K562 (cell line): ENCODE data around the gene MYO15B. TPM values are rescaled to one million over a fixed set of nuclear protein-coding genes. Genes with fewer than 3 reads are reported as not detected.

Source experiments
- ATAC-seq: fragments of 200-7000 bp; cut with Tn5 transposase; 3 replicates; pipeline ENCODE4 v1.9.1; 2020; ENCODE audit warnings: moderate library complexity
- BruUV-seq: library from RNA; stranded (reverse); fragments of 400-500 nt; replicated peaks from 2 replicates; lab custom pipeline; 2021; lab: Mats Ljungman, UMichigan
- CTCF ChIA-PET: fragments of 300-600 bp; formaldehyde crosslinking; extraction: SDS; loops from one replicate; lab custom pipeline; 2021; ENCODE audit warnings: low intra/inter-chr PET ratio; lab: Yijun Ruan, JAX
- POLR2A ChIA-PET: fragments of 300-600, 350-650 bp; sonication (Branson Sonifier 250); formaldehyde crosslinking; extraction: SDS; loops from one replicate; lab custom pipeline; 2021; ENCODE audit warnings: antibody characterized with exemption, inconsistent platforms; lab: Yijun Ruan, JAX
- DNase-seq, 4 experiments: peaks; one replicate each; pipeline versions ENCODE4 v3.0.0 to v3.0.0-alpha.2; 2011 to 2018; ENCODE audit warnings: low spot score in 3 of 4, mixed read lengths in 3 of 4; ENCODE audit errors: extremely low read depth in 1 of 4
- FAIRE-seq: peaks from 2 replicates; lab custom pipeline; 2011; peaks lifted over from hg19 to GRCh38; lab: Jason Lieb, UNC
- H2AFZ ChIP-seq: 2 replicates; pipeline ENCODE4 v1.6.0; 2011; ENCODE audit warnings: low read depth, low read length, control low read depth, inconsistent platforms
- H3K27ac ChIP-seq: fragments of 200-600 bp; 3 replicates; pipeline ENCODE4 v1.8.0; 2011; ENCODE audit warnings: low read depth, mild to moderate bottlenecking, control low read depth, inconsistent platforms, low read length, moderate library complexity, mixed read lengths; ENCODE audit errors: extremely low read depth
- H3K27me3 ChIP-seq, 2 experiments: fragments of 300-600 bp in 1 of 2; 2 replicates in 1 of 2; 3 replicates in 1 of 2; pipeline versions ENCODE4 v1.6.0 to v1.8.0; 2011; ENCODE audit warnings: inconsistent platforms in 2 of 2, low read length in 2 of 2, mild to moderate bottlenecking in 1 of 2, mixed read lengths in 1 of 2, moderate library complexity in 1 of 2; ENCODE audit not compliant: control insufficient read depth in 2 of 2, insufficient read depth in 2 of 2
- H3K36me3 ChIP-seq: fragments of 300-600 bp; 3 replicates; pipeline ENCODE4 v1.8.0; 2011; ENCODE audit warnings: mild to moderate bottlenecking, low read length, inconsistent platforms; ENCODE audit not compliant: control insufficient read depth, insufficient read depth
- H3K4me1 ChIP-seq, 2 experiments: fragments of 200-600 bp in 1 of 2; replicated peaks in 1 of 2; 2 replicates in 1 of 2; 3 replicates in 1 of 2; pipeline versions ENCODE4 v1.5.1 to v1.8.0; 2011; ENCODE audit warnings: inconsistent platforms in 2 of 2, low read length in 2 of 2, mild to moderate bottlenecking in 1 of 2, mixed read lengths in 1 of 2, moderate library complexity in 1 of 2; ENCODE audit not compliant: control insufficient read depth in 2 of 2, insufficient read depth in 2 of 2
- H3K4me2 ChIP-seq: 2 replicates; pipeline ENCODE4 v1.6.1; 2011; ENCODE audit warnings: low read length, control low read depth, inconsistent platforms, mixed read lengths; ENCODE audit not compliant: insufficient read depth
- H3K4me3 ChIP-seq: fragments of 200-600 bp; sonication (generic), shearing (Covaris generic); 2 replicates; pipeline ENCODE4 v1.5.1; 2016; ENCODE audit warnings: control low read depth, inconsistent platforms
- H3K79me2 ChIP-seq: fragments of 200-600 bp; 3 replicates; pipeline ENCODE4 v1.8.0; 2011; ENCODE audit warnings: low read length, inconsistent platforms; ENCODE audit not compliant: control insufficient read depth, insufficient read depth
- H3K9ac ChIP-seq, 2 experiments: 2 replicates each; pipeline versions ENCODE4 v1.6.0 to v1.6.1; 2011; ENCODE audit warnings: low read depth in 2 of 2, low read length in 2 of 2, control low read depth in 1 of 2, inconsistent platforms in 1 of 2, mild to moderate bottlenecking in 1 of 2, mixed read lengths in 1 of 2; ENCODE audit not compliant: insufficient read depth in 1 of 2
- H3K9me1 ChIP-seq: one replicate; pipeline ENCODE4 v1.6.0; 2011; ENCODE audit warnings: inconsistent platforms, mild to moderate bottlenecking, low read length, moderate library complexity; ENCODE audit not compliant: control insufficient read depth, insufficient read depth
- H3K9me3 ChIP-seq: replicated peaks from 2 replicates; pipeline ENCODE4 v1.5.1; 2011; ENCODE audit warnings: low read depth, low read length, inconsistent platforms; ENCODE audit not compliant: control insufficient read depth, insufficient read depth
- H4K20me1 ChIP-seq: replicated peaks from 2 replicates; pipeline ENCODE4 v1.6.1; 2011; ENCODE audit warnings: low read length, inconsistent platforms, mixed read lengths; ENCODE audit not compliant: control insufficient read depth, insufficient read depth
- ESRRA ChIP-seq: fragments of 450-650 bp; IDR thresholded peaks from 2 replicates; pipeline ENCODE4 v1.6.1; 2014; ENCODE audit warnings: low read depth, mild to moderate bottlenecking, moderate library complexity, borderline replicate concordance
- FOXA1 ChIP-seq: fragments of 450-650 bp; IDR thresholded peaks from 2 replicates; pipeline ENCODE4 v1.6.1; 2016; ENCODE audit warnings: mild to moderate bottlenecking, borderline replicate concordance
- HINFP ChIP-seq: fragments of 450-650 bp; conservative IDR thresholded peaks from 2 replicates; pipeline ENCODE4 v1.6.1; 2016; ENCODE audit warnings: missing genetic modification characterization, low read depth, mild to moderate bottlenecking, control low read depth, missing compliant biosample characterization
- MYNN ChIP-seq, 2 experiments: sonication (generic); formaldehyde crosslinking in 1 of 2; IDR thresholded peaks; 2 replicates each; pipeline versions ENCODE4 v1.5.0 to v1.6.1; 2016 to 2020; ENCODE audit warnings: antibody characterized with exemption in 1 of 2, missing genetic modification reagents in 1 of 2
- NCOA1 ChIP-seq: fragments of 450-650 bp; IDR thresholded peaks from 2 replicates; pipeline ENCODE4 v1.6.1; 2016; ENCODE audit warnings: low read depth
- NR2C2 ChIP-seq, 2 experiments: fragments of 200-800 bp in 1 of 2; sonication (Bioruptor generic) in 1 of 2; sonication (generic) in 1 of 2; formaldehyde crosslinking in 1 of 2; IDR thresholded peaks; 2 replicates each; pipeline versions ENCODE4 v1.6.1 to v1.8.0; 2016 to 2022; ENCODE audit warnings: mild to moderate bottlenecking in 1 of 2, missing compliant biosample characterization in 1 of 2, missing genetic modification characterization in 1 of 2, missing genetic modification reagents in 1 of 2
- RFX1 ChIP-seq: fragments of 450-650 bp; IDR thresholded peaks from 2 replicates; pipeline ENCODE4 v1.6.1; 2016; ENCODE audit warnings: mild to moderate bottlenecking, moderate library complexity
- TRIM24 ChIP-seq, 2 experiments: fragments of 450-650 bp; IDR thresholded peaks; 2 replicates each; pipeline ENCODE4 v1.6.1; 2016
- UBTF ChIP-seq, 2 experiments: IDR thresholded peaks; 2 replicates each; pipeline ENCODE4 v1.6.1; 2012; ENCODE audit warnings: improper control_type of control experiment in 2 of 2, low read depth in 2 of 2, low read length in 2 of 2, borderline replicate concordance in 1 of 2
- YY1 ChIP-seq, 3 experiments: IDR thresholded peaks; 2 replicates each; pipeline ENCODE4 v1.6.1; 2011; ENCODE audit warnings: low read length in 2 of 3, mild to moderate bottlenecking in 2 of 3, moderate library complexity in 2 of 3, borderline replicate concordance in 1 of 3, control low read depth in 1 of 3, low read depth in 1 of 3; ENCODE audit not compliant: insufficient read depth in 3 of 3, insufficient replicate concordance in 2 of 3, control insufficient read depth in 1 of 3, insufficient read length in 1 of 3; ENCODE audit errors: extremely low read depth in 1 of 3
- ZFP91 ChIP-seq: sonication (generic); formaldehyde crosslinking; IDR thresholded peaks from 2 replicates; pipeline ENCODE4 v1.8.0; 2022; ENCODE audit warnings: mild to moderate bottlenecking, missing genetic modification reagents
- ZNF354B ChIP-seq: fragments of 250-450 bp; sonication (Bioruptor Pico); IDR thresholded peaks from 2 replicates; pipeline ENCODE4 v1.4.0; 2020
- ZNF445 ChIP-seq: fragments of 250-450 bp; sonication (Bioruptor Pico); IDR thresholded peaks from 2 replicates; pipeline ENCODE4 v1.4.0; 2020; ENCODE audit warnings: low read depth, mild to moderate bottlenecking, moderate library complexity
- ZNF76 ChIP-seq: fragments of 250-450 bp; sonication (Bioruptor Pico); IDR thresholded peaks from 2 replicates; pipeline ENCODE4 v1.4.0; 2020; ENCODE audit warnings: mild to moderate bottlenecking, moderate library complexity, borderline replicate concordance
- WGBS: fragments of 100-300 bp; shearing (Covaris generic); methylation state at CpG from one replicate; pipeline ENCODE4 v1.1.6; 2016; ENCODE audit warnings: low coverage, mixed read lengths; ENCODE audit not compliant: insufficient coverage; ENCODE audit errors: missing lambda C conversion rate; 5-methylcytosine and 5-hydroxymethylcytosine counted together
- in situ Hi-C: fragments of 300-500 bp; cut with MboI; formaldehyde crosslinking; loops from 4 replicates; pipeline ENCODE4 v1.15.0; 2018; ENCODE audit warnings: inconsistent platforms, mixed read lengths
- intact Hi-C: fragments of 100-400 bp; cut with micrococcal nuclease; formaldehyde crosslinking; loops from 2 replicates; pipeline ENCODE4 v1.14.2; 2022
- polyA plus RNA-seq, 8 experiments: library from polyadenylated mRNA; depleted of rRNA in 4 of 8; stranded (reverse) in 5 of 8; unstranded in 3 of 8; fragments of >200 nt; fragmentation: Nextera tagmentation in 2 of 8; fragmentation: Illumina TruSeq in 1 of 8; extraction: Ambion mirVana in 2 of 8; extraction: Trizol in 1 of 8; gene quantifications; 2 replicates each; pipeline versions ENCODE4 v1.2.1 to v1.2.3, GENCODE V29; 2011 to 2014; ENCODE audit warnings: inconsistent platforms in 1 of 8, missing spikeins in 1 of 8
- total RNA-seq, 7 experiments: library from RNA; depleted of rRNA in 6 of 7; stranded (reverse); fragments of >200 nt in 6 of 7; fragmentation: Illumina TruSeq in 2 of 7; extraction: Trizol in 2 of 7; gene quantifications; 2 replicates each; pipeline versions ENCODE4 v1.2.1 to v1.2.3, GENCODE V29; 2011 to 2021; ENCODE audit warnings: low replicate concordance in 1 of 7

MYO15B gene
- total and polyA plus RNA-seq, 9 of the 15 experiments (the other 6 are each of a cell fraction or from before 2014, with no cell fraction given): 0.05 to 3.1 (median 0.83) TPM; not detected in 2

GRCh38 chr17:75575197-75575596 is 12.4 kb upstream of the MYO15B start (continued):
- no peak for TF ChIP-seq UBTF (IDR thresholded peaks at IDR 0.05; ENCODE audit: borderline replicate concordance in 1 of 2, low read depth in 2 of 2, low read length in 2 of 2)

GRCh38 chr17:75575728-75576127 is 11.9 kb upstream of the MYO15B start:
- in situ Hi-C loops: no loop called here
- no peak for TF ChIP-seq NCOA1
- no peak for TF ChIP-seq HINFP (tag)
- no peak for TF ChIP-seq FOXA1
- TF ChIP-seq YY1 (IDR thresholded peaks at IDR 0.05; ENCODE audit: borderline replicate concordance in 1 of 3, control insufficient read depth in 1 of 3, extremely low read depth in 1 of 3, insufficient read depth in 3 of 3, insufficient read length in 1 of 3, insufficient replicate concordance in 2 of 3, low read depth in 1 of 3, low read length in 2 of 3): no peak
- TF ChIP-seq ESRRA: no peak
- TF ChIP-seq TRIM24 (IDR thresholded peaks at IDR 0.05): no peak
- no peak for TF ChIP-seq RFX1
- no peak for TF ChIP-seq ZFP91 (CRISPR knock-in tag)
- TF ChIP-seq ZNF354B (CRISPR knock-in tag): no peak
- no peak for TF ChIP-seq NR2C2 (CRISPR knock-in tag; IDR thresholded peaks at IDR 0.05)
- TF ChIP-seq NR2C2 (tag; IDR thresholded peaks at IDR 0.05): no peak
- TF ChIP-seq ZNF445: no peak
- no peak for TF ChIP-seq MYNN (IDR thresholded peaks at IDR 0.05)
- TF ChIP-seq MYNN (CRISPR knock-in tag; IDR thresholded peaks at IDR 0.05): no peak
- no peak for TF ChIP-seq ZNF76 (CRISPR knock-in tag)

More at GRCh38 chr17:75575728-75576127, 11.9 kb upstream of the MYO15B start:
- H3K79me2 ChIP-seq: no peaks in the 10 kb centered on the region
- no TSS peak for BruUV-seq
- H3K9me1 ChIP-seq: no peaks in the 10 kb centered on the region
- CTCF ChIA-PET: no interaction called here
- FAIRE-seq: no peak
- no peaks in the 10 kb centered on the region; the same call in 2 of the 3 replicates for H3K36me3 ChIP-seq
- 55% methylated on average over 11 of the region's 11 CpGs for WGBS
- peaks cover 15 to 31% of the 10 kb centered on the region in 2 experiments for H3K4me1 ChIP-seq
- peak overlapping the region in 1 of 2 experiments; percentile 36; a peak in 1 of 4 replicates for H3K9ac ChIP-seq
- no peak for ATAC-seq
- H3K27ac ChIP-seq: no peak overlapping the region
- DNase-seq: no peak
- H3K4me3 ChIP-seq: no peak overlapping the region
- POLR2A ChIA-PET: no interaction called here
- intact Hi-C loops: no loop called here
- H4K20me1 ChIP-seq: no peaks in the 10 kb centered on the region
- no peak overlapping the region for H2AFZ ChIP-seq
- no peaks in the 10 kb centered on the region for H3K27me3 ChIP-seq
- no peak overlapping the region for H3K4me2 ChIP-seq
- no peaks in the 10 kb centered on the region for H3K9me3 ChIP-seq
